HTR-8/SVneo (cell line): ENCODE data around the gene MS4A7.

Source experiments
- DNase-seq: peaks from one replicate; pipeline ENCODE4 v3.0.0; 2011; ENCODE audit warnings: low spot score, mixed read lengths; ENCODE audit not compliant: insufficient read length
- FAIRE-seq: peaks from 2 replicates; lab custom pipeline; 2011; peaks lifted over from hg19 to GRCh38; lab: Jason Lieb, UNC

The MS4A7 gene

DNA sequence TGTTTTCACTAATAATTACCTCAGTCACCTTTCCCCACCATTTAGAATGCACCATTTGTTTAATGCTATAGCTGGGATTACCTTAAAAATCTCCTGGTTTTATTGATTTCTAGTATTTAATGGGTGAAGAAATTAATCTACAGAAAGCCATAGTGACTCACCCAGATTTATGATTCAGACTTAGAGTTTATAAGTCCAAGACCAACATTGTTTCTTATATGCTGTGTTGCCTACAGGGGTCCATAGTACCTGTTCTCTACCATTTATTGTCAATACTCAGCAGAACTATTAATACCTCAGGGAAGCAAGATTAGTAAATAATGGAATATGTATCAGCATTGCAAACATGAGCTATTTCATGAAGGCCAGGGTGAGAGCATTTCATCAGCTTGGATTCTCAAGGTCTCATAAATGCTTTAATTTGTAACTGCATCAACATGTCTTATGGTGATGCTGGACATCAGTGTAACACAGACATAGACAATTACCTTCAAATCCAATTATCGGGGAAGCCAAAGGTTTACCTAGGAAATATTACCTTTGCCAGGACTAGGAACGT lies 8.0 kb upstream of the MS4A7 start:
- FAIRE-seq (no peak), DNase-seq (no peak)

DNA sequence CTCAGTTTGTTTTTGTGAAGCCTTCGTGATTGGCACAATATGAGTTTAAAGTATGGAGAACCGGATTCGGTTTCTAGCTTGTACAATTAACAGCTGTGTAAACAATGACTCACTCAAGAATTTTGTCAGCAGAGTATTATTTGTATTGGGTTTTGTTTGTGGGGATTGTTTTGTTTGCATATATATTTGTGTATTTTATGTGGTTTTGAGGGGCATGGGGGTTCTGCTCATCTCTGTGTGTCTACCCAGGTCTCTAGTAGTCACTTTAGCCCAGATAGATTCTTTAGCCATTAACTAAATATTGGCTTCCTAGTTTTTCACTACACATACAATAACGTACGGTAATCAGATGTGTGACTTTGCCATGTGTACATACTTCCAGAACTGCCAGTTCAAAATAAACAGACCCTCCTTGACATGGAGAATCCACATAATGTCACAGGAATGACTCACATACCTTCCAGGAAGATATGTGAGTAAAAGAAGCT lies 7.5 kb upstream of the MS4A7 start:
- FAIRE-seq (no peak), DNase-seq (no peak)

DNA sequence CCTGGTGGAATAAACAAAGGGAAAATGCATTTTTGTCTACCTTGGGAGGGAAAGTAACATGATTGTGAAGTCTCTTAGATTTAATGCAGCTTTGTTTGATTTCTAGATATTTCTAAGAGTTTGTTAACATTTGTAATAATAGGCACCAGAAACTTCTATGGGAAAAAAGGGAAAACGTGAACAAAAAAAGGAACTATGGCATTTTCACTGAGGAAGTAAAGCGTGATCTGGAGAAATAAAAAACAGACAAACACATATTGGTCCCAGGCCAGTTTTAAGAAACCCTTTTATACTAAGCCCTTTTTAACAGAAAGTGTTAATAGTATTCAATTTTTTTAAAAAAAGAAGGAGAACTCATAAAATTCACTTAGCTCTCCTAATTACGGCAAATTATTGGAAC lies 6.9 kb upstream of the MS4A7 start:
- no peak for DNase-seq
- FAIRE-seq = no peak

DNA sequence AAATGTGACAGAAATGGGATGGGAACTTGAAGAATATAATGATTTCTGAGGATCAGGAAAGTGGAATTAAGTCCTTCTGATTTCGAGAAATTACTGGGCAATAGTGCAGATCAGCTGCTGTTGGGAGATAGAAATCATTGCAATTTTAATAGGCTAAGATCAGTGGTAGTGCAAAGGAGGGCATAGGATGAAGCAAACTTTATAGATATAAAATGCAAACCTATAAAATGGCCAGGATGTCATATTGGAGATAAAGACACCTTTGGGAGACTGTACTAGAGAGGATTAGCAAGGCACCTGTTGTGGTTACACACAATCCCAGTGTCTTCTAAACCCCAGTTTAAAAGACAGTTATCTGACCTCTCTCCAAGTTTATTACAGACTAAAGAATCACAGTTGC lies 6.5 kb upstream of the MS4A7 start:
- FAIRE-seq = no peak

DNA sequence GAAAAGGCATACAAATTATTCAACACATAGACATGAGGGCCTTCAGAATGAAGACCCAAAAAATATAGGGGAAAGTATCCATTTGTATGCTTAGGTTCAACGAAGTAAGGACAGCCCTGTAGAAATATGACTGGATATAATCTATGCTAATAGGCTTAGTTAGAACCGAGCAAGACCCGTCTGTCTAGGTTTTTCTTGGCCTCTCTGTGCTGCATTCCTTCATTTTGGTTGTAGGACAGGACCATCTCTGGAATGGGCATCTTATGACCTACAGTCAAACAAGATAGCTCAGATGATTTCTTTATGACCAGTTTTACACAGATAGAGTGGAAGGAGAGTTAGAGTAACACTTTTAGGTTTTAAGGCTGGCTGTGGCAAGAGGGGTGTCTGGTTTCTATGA lies 5.6 kb upstream of the MS4A7 start:
- no peak for FAIRE-seq
- DNase-seq = no peak

More for the DNA sequence above, 6.5 kb upstream of the MS4A7 start:
- DNase-seq = no peak

DNA sequence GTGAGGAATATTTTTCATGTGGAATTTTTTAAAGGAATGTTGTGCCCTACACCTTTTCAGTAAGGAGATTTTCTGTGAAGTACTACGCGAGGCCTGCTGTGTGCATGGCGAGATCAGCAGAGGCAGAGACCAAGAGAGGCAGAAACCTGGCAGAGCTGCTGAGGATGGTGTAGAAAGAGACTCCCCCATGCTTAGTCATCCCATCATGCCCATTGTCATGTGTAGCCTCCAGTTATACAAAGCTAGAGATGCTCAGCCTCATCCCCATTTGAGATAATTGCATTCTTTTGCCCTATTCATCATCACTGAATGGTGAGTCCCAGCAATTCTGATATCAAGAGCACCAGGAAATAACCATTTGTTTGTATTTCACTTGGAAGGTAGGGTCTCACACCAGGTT lies 3.0 kb upstream of the MS4A7 start:
- DNase-seq = no peak
- no peak for FAIRE-seq

DNA sequence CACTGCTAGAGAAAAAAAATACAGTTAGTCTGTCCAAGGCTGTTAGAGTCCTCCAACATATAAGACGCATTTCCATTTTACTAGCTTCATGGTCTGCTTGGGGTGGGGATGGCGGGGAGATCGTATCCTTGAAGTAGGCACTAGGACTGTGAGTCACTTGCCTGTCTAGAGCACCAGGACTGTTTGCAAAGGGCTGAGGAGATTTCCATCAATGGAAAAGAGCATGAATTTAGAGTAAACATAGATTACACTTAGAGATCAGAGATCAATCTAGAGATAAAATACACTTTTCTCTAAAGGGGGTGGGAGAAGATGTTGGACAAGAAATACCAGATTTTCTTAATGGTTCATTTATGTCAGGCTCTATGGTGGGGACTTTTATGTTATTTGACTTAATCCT lies 1.7 kb upstream of the MS4A7 start:
- FAIRE-seq (no peak), DNase-seq (no peak)

DNA sequence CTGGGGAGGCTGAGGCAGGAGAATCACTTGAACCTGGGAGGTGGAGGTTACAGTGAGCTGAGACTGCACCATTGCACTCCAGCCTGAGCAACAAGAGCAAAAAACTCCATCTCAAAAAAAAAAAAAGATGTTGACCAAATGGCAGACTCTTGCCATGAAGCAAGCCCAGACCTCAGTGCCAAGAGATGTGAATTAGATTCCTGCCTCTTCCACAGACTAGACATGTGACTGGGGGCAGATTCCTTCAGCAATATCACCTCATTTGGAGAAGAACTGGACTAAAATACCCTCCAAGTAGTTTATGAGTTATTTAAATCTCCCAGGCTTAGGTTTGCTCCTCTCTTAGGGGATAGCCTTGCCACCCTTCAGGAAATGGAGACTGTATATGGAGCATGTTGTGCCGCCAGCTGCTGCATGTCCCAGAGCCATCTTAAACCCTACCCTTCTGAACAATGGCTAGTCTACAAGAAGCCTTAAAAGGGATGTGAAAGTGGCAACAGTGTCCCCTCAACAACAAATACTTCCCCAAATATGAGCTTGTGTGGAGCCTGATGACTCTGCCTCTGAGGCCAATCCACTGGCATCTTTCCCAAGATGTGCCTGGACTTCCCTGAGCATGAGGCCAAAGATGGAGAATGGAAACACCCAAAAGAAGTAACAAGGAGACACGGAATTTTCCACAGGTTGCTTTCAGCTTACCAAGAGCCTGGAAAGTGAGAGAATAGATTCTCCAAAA lies 763 bp upstream of the MS4A7 start:
- DNase-seq = no peak
- FAIRE-seq = no peak

DNA sequence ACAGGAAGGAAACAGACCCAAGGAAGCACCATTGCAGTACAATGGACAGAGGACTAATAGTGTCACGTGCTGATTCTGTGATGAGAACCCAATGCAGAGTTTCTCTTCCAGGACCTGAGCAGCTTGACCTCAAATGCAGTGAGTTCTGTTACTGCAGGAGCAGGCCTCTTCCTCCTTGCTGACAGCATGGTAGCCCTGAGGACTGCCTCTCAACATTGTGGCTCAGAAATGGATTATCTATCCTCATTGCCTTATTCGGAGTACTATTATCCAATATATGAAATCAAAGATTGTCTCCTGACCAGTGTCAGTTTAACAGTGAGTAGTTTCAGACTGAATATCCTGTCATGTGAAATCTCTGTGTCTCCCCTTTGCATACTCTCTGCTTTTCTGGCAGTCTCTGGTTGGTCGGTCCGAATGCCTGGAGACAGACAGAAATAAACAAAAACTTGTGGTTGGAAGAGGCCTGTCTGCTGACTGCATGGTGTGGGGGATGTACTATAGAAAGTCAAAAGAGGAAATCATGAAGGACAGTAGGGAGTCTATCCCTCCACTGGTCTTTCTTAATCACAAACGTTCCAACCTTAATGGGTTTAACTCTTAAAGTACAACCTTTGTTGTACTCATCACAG lies 11.1 kb downstream of the MS4A7 start:
- FAIRE-seq (no peak), DNase-seq (no peak)

DNA sequence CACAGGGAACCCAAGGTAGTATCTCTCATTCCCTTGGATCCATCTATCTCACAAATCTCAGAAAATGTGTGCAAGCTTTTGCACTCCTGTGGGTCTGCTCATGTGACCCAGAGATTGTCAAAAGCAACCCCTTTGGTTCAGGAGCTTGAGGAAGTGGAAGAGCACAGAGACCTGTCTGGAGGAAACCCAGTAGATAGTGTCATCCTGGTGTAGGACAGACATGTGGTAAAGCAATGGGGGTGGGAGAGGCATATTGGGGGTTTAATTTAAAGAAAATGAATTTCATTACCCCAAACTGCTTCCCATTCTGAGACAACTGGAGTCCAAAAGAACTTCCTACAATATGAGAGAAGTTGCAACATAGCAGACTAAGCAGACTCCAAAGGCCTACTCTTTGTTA lies 12.1 kb downstream of the MS4A7 start:
- FAIRE-seq (no peak), DNase-seq (no peak)

DNA sequence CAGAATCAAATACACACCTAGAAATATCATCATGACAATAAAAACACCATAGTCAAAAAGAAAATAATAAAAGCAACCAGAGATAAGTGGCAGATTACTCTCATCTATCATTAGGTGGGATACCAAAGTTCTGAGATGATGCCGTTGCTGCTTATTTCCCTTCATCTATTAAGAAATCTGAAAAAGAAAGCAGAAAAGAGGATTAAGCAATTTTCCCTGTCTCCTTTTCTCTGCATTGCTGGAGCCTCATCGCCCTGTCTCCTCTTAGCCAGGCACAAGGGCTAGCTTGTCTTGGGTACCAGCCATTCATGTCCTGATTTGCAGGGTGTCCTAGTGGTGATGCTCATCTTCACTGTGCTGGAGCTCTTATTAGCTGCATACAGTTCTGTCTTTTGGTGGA lies 14.0 kb downstream of the MS4A7 start:
- DNase-seq (no peak), FAIRE-seq (no peak)

DNA sequence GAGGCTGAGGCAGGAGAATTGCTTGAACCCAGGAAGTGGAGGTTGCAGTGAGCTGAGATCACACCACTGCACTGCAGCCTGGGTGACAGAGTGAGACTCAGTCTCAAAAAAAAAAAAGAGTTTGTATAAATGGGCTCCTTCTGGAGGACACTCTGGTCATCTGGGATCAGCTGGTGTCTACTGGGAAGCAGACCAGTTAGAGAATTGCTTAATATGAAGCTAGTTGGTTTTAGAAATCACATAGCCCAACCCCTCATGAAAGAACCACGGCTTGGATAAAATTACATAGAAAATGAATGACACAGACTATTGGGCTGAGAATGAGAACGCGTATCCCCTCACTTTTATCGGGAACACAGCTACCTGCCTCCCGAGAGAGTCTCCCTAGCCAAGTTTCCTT lies 14.7 kb downstream of the MS4A7 start:
- DNase-seq = no peak
- no peak for FAIRE-seq

DNA sequence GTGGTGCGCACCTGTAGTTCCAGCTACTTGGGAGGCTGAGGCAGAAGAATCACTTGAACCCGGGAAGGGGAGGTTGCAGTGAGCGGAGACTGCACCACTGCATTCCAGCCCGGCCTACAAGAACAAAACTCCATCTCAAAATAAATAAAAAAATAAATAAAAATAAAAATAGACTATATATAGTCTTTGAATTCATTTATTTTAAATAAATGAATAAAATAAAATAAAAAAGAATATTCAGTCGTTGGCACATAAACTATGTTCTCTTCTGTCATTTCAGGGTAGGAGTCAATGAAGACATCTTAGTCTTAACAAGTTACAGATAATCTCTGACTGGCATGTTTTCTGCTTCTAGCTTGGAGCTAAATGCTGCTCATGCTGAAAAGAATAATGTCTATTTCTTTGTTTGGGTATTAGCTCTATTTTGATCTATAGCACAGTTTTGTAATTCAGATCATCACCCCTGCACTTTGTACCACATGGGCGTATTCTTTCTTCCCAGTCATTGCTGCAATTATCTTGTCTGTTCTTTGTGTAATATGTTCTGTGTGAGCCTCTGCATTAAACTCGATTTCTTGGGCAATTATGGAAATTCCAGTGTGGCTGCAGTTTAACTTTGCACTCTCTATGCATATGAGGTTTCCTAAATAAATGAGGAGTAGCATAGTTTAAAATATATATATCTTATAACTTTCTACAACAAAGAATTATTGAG lies 16.5 kb downstream of the MS4A7 start:
- DNase-seq (no peak), FAIRE-seq (no peak)

DNA sequence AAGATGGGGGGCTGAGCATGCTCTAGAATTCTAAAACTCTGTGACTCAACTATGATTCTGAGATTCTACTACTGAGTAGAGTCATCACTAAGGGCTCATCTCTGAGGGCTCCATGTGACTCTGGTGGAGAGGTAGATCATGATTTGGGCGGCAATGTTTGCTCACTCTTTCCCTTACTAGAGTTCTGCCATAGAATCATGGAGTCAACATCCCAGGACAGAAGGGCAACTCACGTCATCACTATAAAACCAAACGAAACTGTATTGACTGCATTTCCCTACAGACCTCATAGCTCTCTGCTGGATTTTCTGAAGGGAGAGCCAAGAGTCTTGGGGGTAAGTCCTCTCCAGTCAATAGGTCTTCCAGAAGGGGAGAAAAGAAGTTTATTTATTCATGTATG lies 18.1 kb downstream of the MS4A7 start, which contains the start of gene MS4A14:
MS4A14 (plus strand) TSS at position 78 of the 400 bp plus-strand sequence; CDS start at position 198, 120 bp downstream.
- FAIRE-seq = no peak

DNA sequence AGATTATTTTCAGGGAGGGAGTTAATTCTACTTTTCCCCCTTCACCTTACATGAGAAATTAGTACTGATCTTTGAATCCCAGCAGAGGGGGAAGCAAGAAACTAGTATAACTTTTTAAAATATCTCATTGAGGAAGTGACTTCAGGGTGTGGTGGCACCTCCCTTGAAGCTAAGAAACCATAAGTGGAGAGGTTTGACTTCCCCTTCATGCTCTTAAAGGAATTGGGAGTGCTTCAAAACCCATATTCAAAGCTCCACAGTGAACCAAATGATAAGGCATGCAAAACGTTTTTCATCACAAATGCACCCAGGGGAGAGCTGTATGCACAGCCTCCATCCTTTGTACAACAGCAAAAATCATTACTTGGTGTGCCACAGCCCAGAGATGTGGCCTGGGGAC lies 18.5 kb downstream of the MS4A7 start:
- FAIRE-seq = no peak
- DNase-seq = no peak

More for the DNA sequence above, 18.1 kb downstream of the MS4A7 start, which contains the start of gene MS4A14:
- no peak for DNase-seq

DNA sequence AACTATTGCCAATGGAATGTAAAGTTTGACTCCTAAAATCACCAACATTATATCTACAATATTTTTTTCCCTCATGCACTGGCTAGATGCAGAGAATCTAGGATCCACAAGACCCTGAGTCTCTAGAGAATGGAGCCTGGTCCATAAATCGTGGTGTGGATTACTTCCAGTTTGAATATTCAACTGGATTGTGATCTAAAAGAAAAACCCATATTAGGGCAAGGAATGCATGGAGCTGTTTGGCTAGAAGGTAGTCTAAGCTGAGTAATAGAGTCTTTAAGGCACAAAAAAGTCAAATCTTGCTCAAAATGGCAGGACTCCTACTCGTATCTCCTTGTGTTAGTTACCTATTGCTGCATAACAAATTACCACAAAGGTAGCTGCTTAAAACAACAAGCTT lies 41.7 kb downstream of the MS4A7 start:
- no peak for DNase-seq

DNA sequence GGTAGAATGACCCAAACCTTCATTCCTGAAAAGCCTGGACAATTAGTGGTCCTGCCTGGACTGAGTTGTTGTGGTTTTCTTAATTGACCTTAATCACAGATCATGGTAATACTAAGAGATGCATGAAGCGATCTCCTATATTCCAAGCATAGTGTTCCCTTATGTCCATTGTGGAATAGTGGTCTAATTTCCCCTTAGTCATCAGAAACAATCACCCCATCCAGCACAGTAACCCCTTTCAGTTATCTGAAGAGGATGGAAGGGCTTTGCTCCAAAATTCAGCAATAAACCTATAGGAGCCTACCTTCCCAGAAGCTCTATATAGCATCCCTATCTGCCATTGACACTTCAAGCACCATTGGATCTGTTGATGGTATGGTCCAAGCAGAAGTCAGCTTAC lies 44.3 kb downstream of the MS4A7 start:
- DNase-seq = no peak
- FAIRE-seq = no peak

More for the DNA sequence above, 41.7 kb downstream of the MS4A7 start:
- FAIRE-seq = no peak

DNA sequence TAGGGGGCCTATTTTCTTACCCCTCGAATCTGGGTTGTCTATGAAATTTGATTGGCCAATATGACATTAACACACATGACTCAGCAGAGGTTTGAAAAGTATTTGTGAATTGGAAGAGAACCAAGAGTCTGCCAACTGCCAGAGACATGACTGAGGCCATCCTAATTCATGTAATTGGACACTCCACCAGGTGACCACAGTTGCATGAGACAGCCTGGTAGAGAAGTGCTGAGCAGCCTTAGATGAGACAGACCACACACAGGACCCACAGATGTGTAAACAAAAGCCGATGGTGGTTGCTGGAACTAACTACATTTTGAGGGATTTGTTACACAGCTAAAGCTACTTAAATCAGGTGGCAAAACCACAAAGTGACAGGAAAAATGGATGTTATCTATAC lies 50.2 kb downstream of the MS4A7 start:
- no peak for FAIRE-seq
- no peak for DNase-seq

DNA sequence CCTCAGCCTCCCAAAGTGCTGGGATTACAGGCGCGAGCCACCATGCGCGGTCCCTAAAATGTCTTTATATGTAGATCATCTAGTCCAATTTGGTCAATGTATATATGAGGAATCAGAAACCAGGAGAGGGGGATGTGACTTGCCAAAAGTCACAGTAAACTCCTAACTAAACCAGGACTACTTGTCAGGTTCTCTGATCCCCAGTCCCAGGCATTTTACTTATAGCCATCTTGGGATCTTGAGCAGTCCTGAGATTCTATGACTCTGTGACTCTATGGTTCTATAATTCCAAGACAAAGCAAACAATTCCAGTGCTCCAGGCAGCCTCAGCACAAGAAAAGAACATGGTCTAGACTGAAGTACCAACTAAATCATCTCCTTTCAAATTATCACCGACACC lies 50.9 kb downstream of the MS4A7 start, which contains the start of gene MS4A5:
MS4A5 (plus strand) TSS at position 301 of the 400 bp plus-strand sequence. CDS start 103 bp downstream, outside the sequence.
- DNase-seq (no peak), FAIRE-seq (no peak)

DNA sequence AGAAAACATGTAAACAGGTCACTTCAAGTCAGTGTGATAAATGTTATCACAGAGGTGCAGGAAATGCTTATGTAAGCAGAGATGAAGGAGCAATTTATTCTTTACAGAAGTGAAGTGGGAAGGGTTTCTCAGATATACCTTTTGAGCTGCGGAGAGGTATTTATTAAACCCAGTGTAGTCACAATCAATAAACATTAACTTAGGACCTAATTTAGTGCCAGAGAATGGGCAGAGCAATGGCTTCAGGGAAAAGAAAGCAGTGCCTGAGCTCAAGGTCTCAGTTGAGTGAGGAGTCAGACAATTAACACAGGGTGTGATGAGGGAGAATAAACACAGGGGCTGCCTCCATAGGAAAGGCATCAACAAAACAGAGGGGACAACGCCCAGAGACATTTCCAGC lies 52.9 kb downstream of the MS4A7 start:
- no peak for DNase-seq
- FAIRE-seq = no peak

DNA sequence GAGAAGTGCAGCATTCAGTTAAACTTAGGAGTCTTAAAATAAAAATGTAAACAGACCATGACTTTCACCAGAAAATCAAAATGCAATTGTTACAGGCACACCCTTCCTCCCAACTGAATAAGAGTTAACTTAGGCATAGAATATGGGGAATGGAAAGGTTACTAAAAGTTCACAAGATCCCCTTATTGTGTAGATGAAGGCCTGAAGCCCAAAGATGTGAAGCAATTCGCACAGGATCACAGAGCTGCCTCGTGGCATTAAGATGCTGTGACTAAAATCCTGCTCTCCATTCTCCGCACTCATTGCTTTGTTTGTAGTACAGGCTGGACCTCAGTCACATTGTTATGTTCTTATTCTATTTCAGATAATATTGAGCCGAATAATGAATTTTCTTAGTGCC lies 55.1 kb downstream of the MS4A7 start:
- DNase-seq (no peak), FAIRE-seq (no peak)
